ENCODE data around the gene NBAS. TPM values are rescaled to one million over a fixed set of nuclear protein-coding genes. Genes with fewer than 3 reads are reported as not detected.
"Not testable (repeated sequence)": the region's sequence is repeated elsewhere in the genome, so short reads cannot be mapped to it uniquely, and the experiment has no call there.

Gene NBAS
- polyA plus RNA-seq, 1 donor (not counting 4 experiments of a cell fraction or from before 2014, with no cell fraction given), result 27.9 TPM

GRCh38 chr2:15260196-15260595 lies 300.9 kb downstream of the NBAS start:
- no peaks in the 10 kb centered on the region for H3K9me1 ChIP-seq (ENCODE audit: control insufficient read depth, extremely low read depth, insufficient read depth, low read length)
- no peaks in the 10 kb centered on the region for H4K20me1 ChIP-seq (ENCODE audit: control insufficient read depth, extremely low read depth, insufficient read depth, low read length)
- no peak overlapping the region for H3K27ac ChIP-seq (ENCODE audit: control insufficient read depth, insufficient read depth, low read length)
- no peak for FAIRE-seq
- H3K9ac ChIP-seq (ENCODE audit: control insufficient read depth, extremely low read depth, insufficient read depth, low read length), result no peak overlapping the region
- no peak overlapping the region for H3K4me3 ChIP-seq (ENCODE audit: control insufficient read depth in 2 of 3, extremely low read depth in 1 of 3, insufficient read depth in 2 of 3, low read depth in 1 of 3, low read length in 3 of 3)
- DNase-seq (ENCODE audit: low read depth, low spot score), result no peak
- no peak overlapping the region for H3K4me2 ChIP-seq (ENCODE audit: control insufficient read depth, extremely low read depth, insufficient read depth, low read depth, low read length)
- H3K9me3 ChIP-seq (ENCODE audit: control insufficient read depth, low read depth, low read length), result no peaks in the 10 kb centered on the region
- no peaks in the 10 kb centered on the region for H3K4me1 ChIP-seq (ENCODE audit: control insufficient read depth, extremely low read depth, insufficient read depth, low read length)
- no peaks in the 10 kb centered on the region for H3K79me2 ChIP-seq (ENCODE audit: control insufficient read depth, insufficient read depth, low read length)
- dilution Hi-C loops (cut with MboI; ENCODE audit: extremely low pct_ligation_motif_present, low sequenced_read_pairs), result no loop called here
- no peak for TF ChIP-seq CTCF (optimal IDR thresholded peaks at IDR 0.05 in 1 of 3, IDR thresholded peaks at IDR 0.05 in 1 of 3, conservative IDR thresholded peaks at IDR 0.05 in 1 of 3; ENCODE audit: extremely low read depth in 1 of 3, insufficient read depth in 2 of 3, low read length in 3 of 3)
- no peak for TF ChIP-seq EZH2 (IDR thresholded peaks at IDR 0.05; ENCODE audit: low read length)
- no peaks in the 10 kb centered on the region for H3K27me3 ChIP-seq (ENCODE audit: control insufficient read depth, extremely low read depth, insufficient read depth, low read length)
- H2AFZ ChIP-seq (ENCODE audit: control insufficient read depth, low read length), result no peak overlapping the region
- H3K36me3 ChIP-seq (ENCODE audit: control insufficient read depth in 2 of 2, extremely low read depth in 1 of 2, insufficient read depth in 2 of 2, low read length in 2 of 2), result peaks cover 0 to 2% of the 10 kb centered on the region in 2 experiments

GRCh38 chr2:15259356-15259756 lies 301.8 kb downstream of the NBAS start:
- no peak for DNase-seq (ENCODE audit: low read depth, low spot score)
- no peak for FAIRE-seq

GRCh38 chr2:15258385-15258784 lies 302.7 kb downstream of the NBAS start:
- H3K36me3 ChIP-seq (ENCODE audit: control insufficient read depth in 2 of 2, extremely low read depth in 1 of 2, insufficient read depth in 2 of 2, low read length in 2 of 2); H3K27ac ChIP-seq (ENCODE audit: control insufficient read depth, insufficient read depth, low read length); H3K79me2 ChIP-seq (ENCODE audit: control insufficient read depth, insufficient read depth, low read length); H4K20me1 ChIP-seq (ENCODE audit: control insufficient read depth, extremely low read depth, insufficient read depth, low read length); dilution Hi-C loops (cut with MboI; ENCODE audit: extremely low pct_ligation_motif_present, low sequenced_read_pairs); H2AFZ ChIP-seq (ENCODE audit: control insufficient read depth, low read length); H3K27me3 ChIP-seq (ENCODE audit: control insufficient read depth, extremely low read depth, insufficient read depth, low read length); H3K9ac ChIP-seq (ENCODE audit: control insufficient read depth, extremely low read depth, insufficient read depth, low read length); H3K4me1 ChIP-seq (ENCODE audit: control insufficient read depth, extremely low read depth, insufficient read depth, low read length); FAIRE-seq; H3K4me2 ChIP-seq (ENCODE audit: control insufficient read depth, extremely low read depth, insufficient read depth, low read depth, low read length); H3K9me1 ChIP-seq (ENCODE audit: control insufficient read depth, extremely low read depth, insufficient read depth, low read length); H3K4me3 ChIP-seq (ENCODE audit: control insufficient read depth in 2 of 3, extremely low read depth in 1 of 3, insufficient read depth in 2 of 3, low read depth in 1 of 3, low read length in 3 of 3); DNase-seq (ENCODE audit: low read depth, low spot score); H3K9me3 ChIP-seq (ENCODE audit: control insufficient read depth, low read depth, low read length): not testable (repeated sequence)

More at GRCh38 chr2:15259356-15259756, 301.8 kb downstream of the NBAS start:
- no peaks in the 10 kb centered on the region for H3K27me3 ChIP-seq (ENCODE audit: control insufficient read depth, extremely low read depth, insufficient read depth, low read length)
- H3K9me3 ChIP-seq (ENCODE audit: control insufficient read depth, low read depth, low read length), result no peaks in the 10 kb centered on the region
- no peaks in the 10 kb centered on the region for H3K9me1 ChIP-seq (ENCODE audit: control insufficient read depth, extremely low read depth, insufficient read depth, low read length)
- dilution Hi-C loops (cut with MboI; ENCODE audit: extremely low pct_ligation_motif_present, low sequenced_read_pairs), result no loop called here
- no peak overlapping the region for H3K27ac ChIP-seq (ENCODE audit: control insufficient read depth, insufficient read depth, low read length)
- H2AFZ ChIP-seq (ENCODE audit: control insufficient read depth, low read length), result no peak overlapping the region
- H3K4me1 ChIP-seq (ENCODE audit: control insufficient read depth, extremely low read depth, insufficient read depth, low read length), result no peaks in the 10 kb centered on the region
- no peak overlapping the region for H3K9ac ChIP-seq (ENCODE audit: control insufficient read depth, extremely low read depth, insufficient read depth, low read length)
- H3K79me2 ChIP-seq (ENCODE audit: control insufficient read depth, insufficient read depth, low read length), result no peaks in the 10 kb centered on the region
- H4K20me1 ChIP-seq (ENCODE audit: control insufficient read depth, extremely low read depth, insufficient read depth, low read length), result no peaks in the 10 kb centered on the region
- no peak overlapping the region for H3K4me3 ChIP-seq (ENCODE audit: control insufficient read depth in 2 of 3, extremely low read depth in 1 of 3, insufficient read depth in 2 of 3, low read depth in 1 of 3, low read length in 3 of 3)
- no peak overlapping the region for H3K4me2 ChIP-seq (ENCODE audit: control insufficient read depth, extremely low read depth, insufficient read depth, low read depth, low read length)
- no peaks in the 10 kb centered on the region for H3K36me3 ChIP-seq (ENCODE audit: control insufficient read depth in 2 of 2, extremely low read depth in 1 of 2, insufficient read depth in 2 of 2, low read length in 2 of 2)
- TF ChIP-seq EZH2 (IDR thresholded peaks at IDR 0.05; ENCODE audit: low read length) (no peak), CTCF (optimal IDR thresholded peaks at IDR 0.05 in 1 of 3, IDR thresholded peaks at IDR 0.05 in 1 of 3, conservative IDR thresholded peaks at IDR 0.05 in 1 of 3; ENCODE audit: extremely low read depth in 1 of 3, insufficient read depth in 2 of 3, low read length in 3 of 3) (no peak)

All from keratinocyte (primary cell).